GM12878 (cell line): ENCODE data around the gene MAP4K4. TPM values are rescaled to one million over a fixed set of nuclear protein-coding genes. Genes with fewer than 3 reads are reported as not detected.

Source experiments
- ATAC-seq: fragments of 200-7000 bp; cut with Tn5 transposase; 3 replicates; pipeline ENCODE4 v1.9.1; 2020; ENCODE audit warnings: mild to moderate bottlenecking, moderate library complexity
- BruUV-seq: library from RNA; stranded (reverse); fragments of 400-500 nt; replicated peaks from 2 replicates; lab custom pipeline; 2021; lab: Mats Ljungman, UMichigan
- CTCF ChIA-PET: fragments of 300-600 bp; sonication (Branson Sonifier 250); formaldehyde crosslinking; extraction: SDS; loops from one replicate; lab custom pipeline; 2021; ENCODE audit warnings: inconsistent platforms; lab: Yijun Ruan, JAX
- POLR2A ChIA-PET: fragments of 350-600 bp; formaldehyde crosslinking; extraction: SDS; loops from one replicate; lab custom pipeline; 2021; ENCODE audit warnings: inconsistent platforms; lab: Charles Lee
- RAD21 ChIA-PET: fragments of 300-600 bp; sonication (Branson Sonifier 250); formaldehyde crosslinking; loops from one replicate; lab custom pipeline; 2023; ENCODE audit warnings: antibody characterized with exemption; ENCODE audit not compliant: unreplicated experiment; lab: Charles Lee
- SMC1A ChIA-PET: fragments of 300-600 bp; sonication (Branson Sonifier 250); formaldehyde crosslinking; loops from one replicate; lab custom pipeline; 2023; ENCODE audit not compliant: unreplicated experiment, uncharacterized antibody; lab: Charles Lee
- DNase-seq: peaks from one replicate; pipeline ENCODE4 v3.0.0-alpha.2; 2011; ENCODE audit warnings: low read depth, low spot score
- FAIRE-seq: peaks from 3 replicates; lab custom pipeline; 2011; peaks lifted over from hg19 to GRCh38; lab: Jason Lieb, UNC
- H2AFZ ChIP-seq: 2 replicates; pipeline ENCODE4 v1.6.0; 2011; ENCODE audit warnings: low read depth, low read length, control low read depth; ENCODE audit not compliant: control insufficient read depth
- H3K27ac ChIP-seq: 2 replicates; pipeline ENCODE4 v1.5.1; 2011; ENCODE audit warnings: control low read depth; ENCODE audit not compliant: control insufficient read depth, insufficient read depth
- H3K27me3 ChIP-seq, 2 experiments: replicated peaks in 1 of 2; 2 replicates each; pipeline versions ENCODE4 v1.6.0 to v1.6.1; 2011; ENCODE audit warnings: low read length in 1 of 2; ENCODE audit not compliant: control insufficient read depth in 2 of 2, insufficient read depth in 2 of 2
- H3K36me3 ChIP-seq, 2 experiments: 2 replicates each; pipeline ENCODE4 v1.5.1; 2011; ENCODE audit warnings: low read length in 1 of 2; ENCODE audit not compliant: control insufficient read depth in 2 of 2, insufficient read depth in 2 of 2
- H3K4me1 ChIP-seq: 2 replicates; pipeline ENCODE4 v1.6.1; 2011; ENCODE audit warnings: mild to moderate bottlenecking, low read length, moderate library complexity, mixed read lengths; ENCODE audit not compliant: control insufficient read depth, insufficient read depth
- H3K4me2 ChIP-seq: 2 replicates; pipeline ENCODE4 v1.6.0; 2011; ENCODE audit warnings: control low read depth; ENCODE audit not compliant: control insufficient read depth, insufficient read depth
- H3K4me3 ChIP-seq: fragments of 200-600 bp; sonication (generic); 2 replicates; pipeline ENCODE4 v1.5.1; 2016
- H3K79me2 ChIP-seq: 2 replicates; pipeline ENCODE4 v1.6.0; 2011; ENCODE audit warnings: low read length; ENCODE audit not compliant: control insufficient read depth, insufficient read depth
- H3K9ac ChIP-seq: 2 replicates; pipeline ENCODE4 v1.8.0; 2011; ENCODE audit warnings: low read length, control low read depth, mixed read lengths; ENCODE audit not compliant: control insufficient read depth, insufficient read depth
- H3K9me3 ChIP-seq: replicated peaks from 3 replicates; pipeline ENCODE4 v1.5.1; 2011; ENCODE audit warnings: mild to moderate bottlenecking, low read length; ENCODE audit not compliant: control insufficient read depth, insufficient read depth
- H4K20me1 ChIP-seq: 2 replicates; pipeline ENCODE4 v1.6.0; 2011; ENCODE audit not compliant: control insufficient read depth, insufficient read depth
- CHD1 ChIP-seq: IDR thresholded peaks from 2 replicates; pipeline ENCODE4 v1.6.1; 2012; ENCODE audit warnings: low read depth, low read length, improper control_type of control experiment
- EP300 ChIP-seq, 2 experiments: fragments of 150-350 bp in 1 of 2; IDR thresholded peaks; 2 replicates each; pipeline ENCODE4 v1.6.1; 2011 to 2012; ENCODE audit warnings: low read depth in 2 of 2, low read length in 2 of 2, borderline replicate concordance in 1 of 2, improper control_type of control experiment in 1 of 2, inconsistent platforms in 1 of 2; ENCODE audit not compliant: control insufficient read depth in 1 of 2
- KLF5 ChIP-seq: fragments of 450-650 bp; IDR thresholded peaks from 2 replicates; pipeline ENCODE4 v1.6.1; 2014; ENCODE audit warnings: mild to moderate bottlenecking; ENCODE audit not compliant: partially characterized antibody
- MEF2A ChIP-seq: IDR thresholded peaks from 2 replicates; pipeline ENCODE4 v1.6.1; 2011; ENCODE audit warnings: low read depth, mild to moderate bottlenecking, low read length, moderate library complexity; ENCODE audit not compliant: insufficient read depth
- MTA2 ChIP-seq: fragments of 450-650 bp; IDR thresholded peaks from 2 replicates; pipeline ENCODE4 v1.6.1; 2016; ENCODE audit warnings: low read depth, mild to moderate bottlenecking, moderate library complexity
- NRF1 ChIP-seq: conservative IDR thresholded peaks from 2 replicates; pipeline ENCODE4 v1.6.1; 2011; ENCODE audit warnings: mild to moderate bottlenecking, low read depth, low read length, improper control_type of control experiment
- RCOR1 ChIP-seq: conservative IDR thresholded peaks from 2 replicates; pipeline ENCODE4 v1.6.1; 2012; ENCODE audit warnings: low read depth, low read length, improper control_type of control experiment
- SMAD5 ChIP-seq: IDR thresholded peaks from 2 replicates; pipeline ENCODE4 v1.6.1; 2016; ENCODE audit warnings: antibody characterized with exemption, low read depth
- SPI1 ChIP-seq: IDR thresholded peaks from 2 replicates; pipeline ENCODE4 v1.6.1; 2011; ENCODE audit warnings: low read depth, mild to moderate bottlenecking, low read length, moderate library complexity, borderline replicate concordance; ENCODE audit not compliant: insufficient read depth
- TBL1XR1 ChIP-seq: IDR thresholded peaks from 2 replicates; pipeline ENCODE4 v1.6.1; 2012; ENCODE audit warnings: low read depth, low read length, improper control_type of control experiment
- TCF12 ChIP-seq: IDR thresholded peaks from 2 replicates; pipeline ENCODE4 v1.6.1; 2011; ENCODE audit warnings: low read depth, mild to moderate bottlenecking, low read length
- TCF3 ChIP-seq: IDR thresholded peaks from 2 replicates; pipeline ENCODE4 v1.6.1; 2012; ENCODE audit warnings: low read depth, mild to moderate bottlenecking, low read length, borderline replicate concordance; ENCODE audit not compliant: insufficient read depth
- YBX1 ChIP-seq: fragments of 450-650 bp; IDR thresholded peaks from 2 replicates; pipeline ENCODE4 v1.6.1; 2016; ENCODE audit warnings: antibody characterized with exemption
- WGBS: methylation state at CpG from one replicate; pipeline ENCODE4 v1.1.6; 2016; ENCODE audit warnings: low lambda C conversion rate; ENCODE audit not compliant: insufficient replicate concordance, insufficient coverage; ENCODE audit errors: missing lambda C conversion rate; 5-methylcytosine and 5-hydroxymethylcytosine counted together
- in situ Hi-C: fragments of 300-500 bp; cut with MboI; formaldehyde crosslinking; loops from 9 replicates; pipeline ENCODE4 v1.14.3; 2018; ENCODE audit warnings: mixed read lengths
- intact Hi-C: fragments of 100-400 bp; cut with micrococcal nuclease; formaldehyde crosslinking; loops from one replicate; pipeline ENCODE4 v1.14.2; 2022; ENCODE audit not compliant: unreplicated experiment
- polyA plus RNA-seq, 11 experiments: library from polyadenylated mRNA; depleted of rRNA in 4 of 11; unstranded in 6 of 11; stranded (reverse) in 5 of 11; fragments of >200 nt; fragmentation: Nextera tagmentation in 4 of 11; fragmentation: Illumina TruSeq in 1 of 11; extraction: Ambion mirVana in 4 of 11; extraction: Trizol in 1 of 11; gene quantifications; 1 replicate in 1 of 11; 2 replicates in 10 of 11; pipeline versions ENCODE4 v1.2.1 to v1.2.3, GENCODE V29; 2011 to 2016; ENCODE audit warnings: inconsistent platforms in 2 of 11, missing spikeins in 2 of 11, low read depth in 1 of 11
- total RNA-seq, 4 experiments: library from RNA; depleted of rRNA in 3 of 4; stranded (reverse); fragments of >200 nt in 3 of 4; fragmentation: Illumina TruSeq in 1 of 4; extraction: Trizol in 1 of 4; gene quantifications; 2 replicates each; pipeline versions ENCODE4 v1.2.1 to v1.2.3, GENCODE V29; 2013 to 2021

Gene MAP4K4
- total and polyA plus RNA-seq, 10 of the 15 experiments (the other 5 are each of a cell fraction or from before 2014, with no cell fraction given): 1.9 to 50.4 (median 9.7) TPM

DNA sequence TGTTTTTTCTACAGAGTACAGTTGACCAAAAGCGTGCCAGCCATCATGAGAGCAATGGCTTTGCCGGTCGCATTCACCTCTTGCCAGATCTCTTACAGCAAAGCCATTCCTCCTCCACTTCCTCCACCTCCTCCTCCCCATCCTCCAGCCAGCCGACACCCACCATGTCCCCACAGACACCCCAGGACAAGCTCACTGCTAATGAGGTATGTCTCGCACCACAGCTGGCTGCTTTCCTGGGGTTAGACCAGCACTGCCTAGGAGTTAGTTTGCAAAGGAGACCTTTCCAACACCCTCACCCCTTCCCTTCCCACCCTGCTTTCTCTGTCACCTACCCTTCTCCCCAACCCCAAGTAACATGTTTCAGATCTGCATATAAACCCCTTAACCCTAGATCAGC, 174.0 kb downstream of the MAP4K4 start:
- no peaks in the 10 kb centered on the region for H3K9me3 ChIP-seq
- peaks cover 0 to 2% of the 10 kb centered on the region in 2 experiments; a peak in 2 of 4 replicates for H3K36me3 ChIP-seq
- no peak overlapping the region for H3K9ac ChIP-seq
- H3K79me2 ChIP-seq: no peaks in the 10 kb centered on the region
- 80% methylated on average over 5 of the region's 5 CpGs for WGBS
- no peak overlapping the region for H3K27ac ChIP-seq
- ChIA-PET CTCF (interaction anchor here (0.6 to 2.7 kb wide), 5 partner anchors 12 to 529 kb away, joined by 3 to 20 read pairs (median 3); no protein-coding TSS in a partner anchor), POLR2A (no interaction called here), SMC1A (interaction anchor here (1.0 to 1.4 kb wide), 2 partner anchors 10 to 103 kb away, joined by 3 read pairs; no protein-coding TSS in a partner anchor), RAD21 (interaction anchor here (0.6 kb wide), 1 partner anchor 369 kb away, joined by 5 read pairs; no protein-coding TSS in a partner anchor)
- H3K27me3 ChIP-seq: no peaks in the 10 kb centered on the region
- H4K20me1 ChIP-seq: no peaks in the 10 kb centered on the region
- H3K4me3 ChIP-seq: no peak overlapping the region
- no peaks in the 10 kb centered on the region for H3K4me1 ChIP-seq
- TF ChIP-seq MTA2 (no peak), NRF1 (no peak), CHD1 (no peak), TCF3 (no peak), MEF2A (no peak), KLF5 (no peak), RCOR1 (no peak), SMAD5 (no peak), EP300 (IDR thresholded peaks at IDR 0.05; ENCODE audit: borderline replicate concordance in 1 of 2, control insufficient read depth in 1 of 2, low read depth in 2 of 2, low read length in 2 of 2) (no peak), TCF12 (no peak), TBL1XR1 (no peak), SPI1 (no peak), YBX1 (no peak)
- no peak overlapping the region for H2AFZ ChIP-seq
- intact Hi-C loops (loop anchor here (10.0 kb wide), 2 partner anchors 457 to 527 kb away; no protein-coding TSS in a partner anchor), in situ Hi-C loops (no loop called here)
- no peak for DNase-seq
- ATAC-seq: no peak
- H3K4me2 ChIP-seq: no peak overlapping the region
- no peak for FAIRE-seq
- BruUV-seq: no TSS peak
